HG03064 (cell line): ENCODE data around the gene G3BP1.
A peak's percentile ranks its signal among the peaks of the same experiment; 100 is the strongest.
"Not testable (repeated sequence)": the region's sequence is repeated elsewhere in the genome, so short reads cannot be mapped to it uniquely, and the experiment has no call there.

Source experiments
- ATAC-seq: cut with Tn5 transposase; IDR thresholded peaks from one replicate; pipeline ENCODE4 v1.9.1; 2021; ENCODE audit warnings: low read depth; ENCODE audit not compliant: unreplicated experiment

The G3BP1 gene

DNA sequence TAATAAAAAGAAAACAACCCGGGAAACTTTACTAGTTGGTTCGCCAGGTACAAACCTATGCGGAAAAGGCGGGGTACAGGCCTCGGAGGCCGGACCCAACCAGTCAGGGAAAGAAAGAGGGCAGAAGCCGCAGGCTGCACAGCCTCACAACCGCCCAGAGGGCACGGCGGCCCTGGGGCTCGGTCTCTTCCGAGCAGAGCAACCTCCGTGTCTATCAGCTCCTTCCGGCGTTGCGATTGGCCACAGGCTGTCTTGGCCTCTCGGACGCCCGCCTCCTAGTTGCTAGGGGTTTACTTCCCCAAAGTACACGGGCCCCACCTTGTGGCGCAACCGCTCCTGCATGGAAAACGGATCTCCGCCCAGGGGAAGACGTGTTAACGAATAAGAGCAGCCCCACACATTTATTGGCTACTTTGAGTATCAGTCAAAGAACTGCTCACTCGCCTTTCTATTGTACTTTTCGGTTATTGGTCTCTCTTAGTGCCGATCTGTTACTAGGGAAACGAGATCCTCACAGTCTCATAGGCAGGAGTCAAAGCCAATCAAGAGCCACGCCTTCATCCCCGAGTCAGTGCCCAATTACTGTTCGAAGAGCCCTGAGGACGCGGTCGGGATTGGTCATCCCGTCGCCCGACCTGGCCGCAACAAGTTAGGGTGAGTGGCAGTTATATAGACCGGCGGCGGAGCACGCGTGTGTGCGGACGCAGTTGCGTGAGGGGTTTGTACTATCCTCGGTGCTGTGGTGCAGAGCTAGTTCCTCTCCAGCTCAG lies at the start of gene G3BP1:
G3BP1 (plus strand) TSS at position 696 of the 770 bp plus-strand sequence. CDS start 14,667 bp downstream, outside the sequence.
- peak; percentile 76 for ATAC-seq

DNA sequence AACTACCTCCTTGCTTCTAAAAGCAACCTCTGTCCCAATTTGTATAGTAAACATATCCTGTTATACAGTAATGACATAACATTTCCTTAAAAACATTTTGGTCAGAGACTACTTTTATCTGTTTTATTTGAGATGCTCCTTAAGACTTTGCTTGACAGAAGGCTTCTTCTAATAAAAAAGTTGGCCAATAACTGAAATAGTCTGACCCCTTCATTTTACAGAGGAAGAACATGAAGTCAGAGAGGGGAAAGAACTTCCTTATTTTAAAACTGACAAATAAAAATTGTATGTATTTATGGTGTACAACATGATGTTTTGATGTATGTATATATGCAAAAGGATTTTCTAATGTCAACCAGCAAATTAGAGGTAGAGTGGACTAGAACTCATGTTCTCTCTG lies 49.2 kb upstream of the G3BP1 start:
- ATAC-seq = no peak

DNA sequence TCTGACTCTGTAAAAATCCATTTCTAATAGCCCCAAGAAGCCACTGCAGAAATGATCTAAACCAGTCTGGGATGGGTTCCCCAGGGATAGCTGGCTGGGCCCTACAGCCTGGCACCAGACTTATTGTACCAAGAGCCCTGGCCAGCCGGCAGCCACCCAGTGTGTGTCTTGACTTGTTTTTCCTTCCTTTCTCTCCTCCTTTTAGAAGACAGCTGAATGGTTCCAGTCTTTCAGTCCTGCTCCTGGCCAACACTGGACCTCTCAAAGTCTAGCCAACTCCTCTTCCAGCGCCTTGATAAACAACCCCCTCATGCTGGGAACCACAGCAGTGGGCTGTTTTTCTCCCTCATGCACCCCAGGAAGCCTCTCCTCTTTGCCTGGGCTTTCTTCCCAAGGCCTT lies 47.4 kb upstream of the G3BP1 start:
- no peak for ATAC-seq

DNA sequence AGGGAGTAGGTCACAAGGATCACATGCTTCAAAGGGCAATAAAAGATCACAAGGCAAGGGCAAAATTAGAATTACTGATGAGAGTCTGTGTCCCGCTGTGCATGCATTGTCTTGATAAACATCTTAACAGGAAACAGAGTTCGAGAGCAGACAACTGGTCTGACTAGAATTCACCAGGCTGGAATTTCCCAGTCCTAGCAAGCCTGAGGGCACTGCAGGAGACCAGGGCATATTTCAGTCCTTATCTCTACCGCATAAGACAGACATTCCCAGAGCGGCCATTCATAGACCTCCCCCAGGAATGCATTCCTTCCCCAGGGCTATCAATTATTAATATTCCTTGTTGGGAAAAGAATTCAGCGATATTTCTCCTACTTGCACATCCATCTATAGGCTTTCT lies 42.2 kb upstream of the G3BP1 start:
- ATAC-seq = not testable (repeated sequence)

DNA sequence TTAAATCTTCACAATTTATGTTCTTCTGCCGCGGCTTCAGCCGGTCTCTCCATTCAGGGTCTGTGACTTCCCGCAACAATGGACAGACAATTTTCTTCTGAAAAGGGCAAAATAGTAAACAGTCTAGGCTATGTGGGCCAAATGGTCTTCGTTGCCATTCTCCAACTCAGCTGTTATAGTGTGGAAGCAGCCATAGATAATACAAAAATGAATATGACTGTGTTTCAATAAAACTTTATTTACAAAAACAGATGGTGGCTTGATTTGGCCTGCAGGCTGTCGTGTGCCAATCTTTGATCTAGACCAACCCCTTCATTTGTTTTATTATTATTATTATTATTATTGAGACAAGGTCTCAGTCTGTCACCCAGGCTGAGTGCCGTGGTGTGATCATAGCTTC lies 41.4 kb upstream of the G3BP1 start:
- ATAC-seq = no peak

DNA sequence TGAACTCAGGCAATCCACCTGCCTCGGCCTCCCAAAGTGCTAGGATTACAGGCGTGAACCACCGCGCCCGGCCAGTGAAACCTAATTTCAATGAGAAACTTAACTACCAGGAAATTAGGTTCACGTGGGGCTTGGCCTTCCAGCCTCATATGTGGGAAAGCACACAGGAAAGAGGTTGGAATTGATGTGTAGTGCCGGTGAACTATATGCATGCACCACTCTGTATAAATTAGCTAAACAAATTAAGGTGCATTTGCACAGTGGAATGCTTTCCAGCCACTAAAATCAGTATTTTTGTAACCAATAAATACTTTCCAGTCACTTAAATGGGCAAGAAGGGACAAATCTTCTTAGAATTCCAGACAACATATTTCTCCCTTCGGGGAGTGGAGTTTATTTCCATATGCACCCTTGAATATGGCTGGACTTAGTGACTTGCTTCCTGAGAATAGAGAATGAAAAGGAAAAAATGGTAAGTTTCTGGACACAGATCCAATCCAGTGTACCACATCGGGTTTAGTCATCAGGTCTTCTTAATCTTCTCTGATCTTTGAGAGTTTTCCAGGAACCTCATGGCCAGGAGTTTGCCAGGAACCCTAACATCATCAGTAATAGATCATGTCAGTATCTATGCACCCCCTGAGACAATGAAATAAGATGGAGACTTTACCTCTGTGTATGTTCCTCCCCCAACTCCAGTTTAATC lies 38.2 kb upstream of the G3BP1 start:
- no peak for ATAC-seq

DNA sequence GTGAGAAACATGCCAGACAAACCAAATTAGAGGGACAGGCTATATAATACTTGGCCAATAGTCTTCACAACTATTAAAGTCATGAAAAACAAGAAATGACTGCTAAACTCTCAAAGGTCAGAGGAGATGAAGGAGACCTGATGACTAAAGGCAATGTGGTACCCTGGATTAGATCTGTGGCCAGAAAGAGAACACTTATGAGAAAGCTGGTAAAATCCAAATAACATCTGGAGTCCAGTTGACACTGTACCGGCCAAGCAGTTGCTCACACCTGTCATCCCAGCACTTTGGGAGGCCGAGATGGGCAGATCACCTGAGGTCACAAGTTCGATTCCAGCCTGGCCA lies 37.7 kb upstream of the G3BP1 start:
- no peak for ATAC-seq

DNA sequence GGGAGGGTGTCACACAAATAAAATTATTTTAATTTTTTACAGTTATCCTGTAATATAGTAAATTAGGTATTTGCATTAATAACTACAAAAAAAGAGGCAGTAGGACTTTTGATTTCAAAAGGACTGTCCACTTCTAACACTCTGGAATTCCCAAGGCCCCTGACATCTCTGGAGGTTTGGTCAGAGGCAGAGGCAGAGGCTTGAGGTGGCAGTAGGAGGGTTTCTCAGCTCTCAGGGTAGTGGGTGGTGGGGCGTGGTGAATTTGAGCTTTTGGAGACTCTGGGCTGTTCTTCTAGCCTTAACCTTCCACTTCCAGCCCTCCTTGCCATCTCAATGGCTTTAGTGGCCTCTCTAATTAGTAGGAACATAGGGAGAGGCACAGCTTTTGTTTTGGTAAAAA lies 36.1 kb upstream of the G3BP1 start:
- ATAC-seq = no peak

DNA sequence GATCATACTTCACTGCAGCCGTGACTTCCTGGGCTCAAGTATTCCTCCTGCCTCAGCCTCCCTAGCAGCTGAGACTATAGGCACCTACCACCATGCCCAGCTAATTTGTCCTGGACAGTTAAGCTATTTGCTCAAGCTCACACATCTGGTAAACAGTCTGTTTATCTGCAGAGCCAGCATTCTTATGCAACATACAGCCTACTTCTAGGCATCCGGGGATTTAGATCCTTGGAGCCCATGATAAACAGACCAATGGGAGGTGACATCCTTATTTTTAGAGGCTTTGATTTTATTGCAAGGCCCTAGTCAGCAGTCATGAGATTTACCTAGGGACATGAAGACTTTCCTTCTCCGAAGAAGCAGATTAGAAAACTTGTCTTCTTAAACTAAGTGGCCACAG lies 34.3 kb upstream of the G3BP1 start:
- ATAC-seq = no peak

DNA sequence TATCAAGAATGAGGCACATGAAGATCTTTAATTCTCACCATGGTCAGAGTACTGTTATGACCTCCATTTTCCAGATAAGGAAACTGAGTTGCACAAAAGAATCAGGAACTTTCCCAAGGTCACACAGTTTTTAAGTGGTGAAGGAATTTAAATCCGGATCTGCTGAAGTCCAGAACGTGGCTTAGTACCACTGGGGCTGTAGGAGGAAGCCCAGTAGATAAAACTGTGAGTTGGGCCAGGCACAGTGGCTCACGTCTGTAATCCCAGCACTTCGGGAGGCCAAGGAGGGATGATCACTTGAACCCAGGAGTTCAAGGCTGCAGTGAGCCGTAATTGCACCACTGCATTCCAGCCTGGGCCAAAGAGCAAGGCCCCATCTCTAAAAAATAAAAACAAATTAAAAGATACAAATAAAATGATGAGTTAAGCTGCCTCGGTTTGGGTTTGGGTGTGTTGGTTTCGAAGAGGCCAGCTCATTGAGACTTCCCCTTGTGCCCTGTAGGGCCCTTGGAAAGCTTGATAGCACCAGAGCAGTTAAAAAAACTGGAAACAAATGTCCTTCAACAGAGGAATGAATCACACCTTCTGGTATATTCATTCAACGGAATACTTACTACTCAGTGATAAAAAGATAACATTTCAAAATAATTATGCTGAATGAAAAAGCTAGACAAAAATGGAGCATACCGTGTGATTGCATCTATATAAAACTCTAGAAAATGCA lies 33.5 kb upstream of the G3BP1 start:
- ATAC-seq = no peak

DNA sequence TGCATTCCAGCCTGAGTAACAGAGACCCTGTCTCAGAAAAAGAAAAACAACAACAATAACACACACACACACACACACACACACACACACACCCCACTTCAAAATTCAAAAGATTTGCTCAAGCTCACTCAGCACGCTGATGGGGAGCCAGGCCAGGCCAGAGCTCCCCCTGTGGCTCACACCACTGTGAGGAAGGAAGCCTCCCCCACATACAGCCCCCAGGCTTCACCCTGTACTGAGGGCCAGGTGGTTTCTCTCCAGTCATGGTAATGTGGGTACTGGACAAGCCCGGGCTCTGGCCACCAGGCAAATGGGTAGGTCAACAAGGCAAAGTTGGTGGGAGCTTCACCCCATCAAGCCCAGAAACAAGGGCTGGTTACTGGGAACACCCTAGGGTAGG lies 32.4 kb upstream of the G3BP1 start:
- no peak for ATAC-seq

DNA sequence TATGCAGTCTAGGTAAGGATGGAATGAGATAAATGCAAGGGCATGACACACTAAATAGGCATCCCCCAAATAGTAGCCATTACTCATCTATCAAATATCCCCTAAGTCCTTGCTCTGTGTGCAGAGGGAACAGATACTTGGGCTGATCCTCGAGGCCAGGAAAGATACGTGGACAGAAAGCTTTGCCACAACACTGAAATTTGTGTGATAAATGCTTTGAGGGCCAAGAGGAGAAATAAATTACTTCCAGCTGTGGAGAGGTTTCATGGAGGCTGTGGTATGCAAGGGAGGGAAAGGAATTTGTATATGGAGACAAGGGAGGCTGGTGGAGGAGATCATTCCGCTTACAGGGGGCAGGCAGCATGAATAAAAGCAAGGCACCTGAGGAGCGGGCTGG lies 31.8 kb upstream of the G3BP1 start:
- no peak for ATAC-seq

DNA sequence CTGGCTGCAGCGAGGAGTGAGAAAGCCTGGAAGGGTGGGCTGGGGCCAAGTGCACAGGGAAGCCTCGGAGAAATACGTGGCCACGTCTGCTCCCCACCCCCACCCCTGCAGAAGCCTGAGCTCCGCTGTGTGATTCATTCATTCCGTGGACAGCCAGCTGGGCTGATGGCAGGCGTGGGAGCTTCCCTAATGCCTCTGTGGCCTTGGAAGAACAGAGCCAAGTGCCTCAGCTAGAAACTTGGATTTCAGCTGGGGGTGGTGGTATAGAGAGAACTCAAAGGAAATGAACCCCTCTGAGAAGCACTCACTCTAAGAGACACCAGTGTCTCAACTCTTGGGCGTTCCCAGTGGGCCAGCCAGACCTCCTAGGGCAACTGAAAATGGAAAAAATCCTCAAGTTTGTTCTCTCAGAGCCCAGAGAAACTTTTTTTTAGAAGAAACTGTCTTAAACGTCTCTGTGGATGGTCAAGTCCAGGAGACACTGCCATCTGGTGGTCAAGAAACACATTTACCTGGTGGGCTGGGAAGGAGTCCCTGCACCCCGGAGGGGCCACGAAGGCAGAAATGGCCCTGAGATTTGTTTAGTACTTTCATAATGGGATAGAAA lies 31.3 kb upstream of the G3BP1 start:
- no peak for ATAC-seq

DNA sequence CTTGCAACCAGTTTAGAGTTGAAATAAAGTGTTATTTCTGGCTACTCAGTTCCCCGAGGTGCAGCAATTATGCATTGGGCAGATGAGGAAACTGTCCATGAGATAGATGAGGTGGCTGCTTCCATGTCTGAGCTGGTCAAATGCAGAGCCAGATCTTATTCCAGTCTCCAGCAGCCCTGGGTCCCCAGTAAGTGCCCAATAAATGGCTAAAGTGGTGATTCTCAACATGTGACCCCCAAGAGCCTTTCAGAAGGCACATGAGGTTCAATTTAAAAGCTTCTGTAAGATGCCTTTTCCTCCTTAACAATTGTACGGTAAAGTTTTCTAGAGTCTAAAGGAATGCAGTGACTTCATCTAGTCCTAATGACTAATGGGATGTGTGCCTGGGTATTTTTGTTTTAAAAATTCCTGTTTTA lies 30.8 kb upstream of the G3BP1 start:
- ATAC-seq = no peak

DNA sequence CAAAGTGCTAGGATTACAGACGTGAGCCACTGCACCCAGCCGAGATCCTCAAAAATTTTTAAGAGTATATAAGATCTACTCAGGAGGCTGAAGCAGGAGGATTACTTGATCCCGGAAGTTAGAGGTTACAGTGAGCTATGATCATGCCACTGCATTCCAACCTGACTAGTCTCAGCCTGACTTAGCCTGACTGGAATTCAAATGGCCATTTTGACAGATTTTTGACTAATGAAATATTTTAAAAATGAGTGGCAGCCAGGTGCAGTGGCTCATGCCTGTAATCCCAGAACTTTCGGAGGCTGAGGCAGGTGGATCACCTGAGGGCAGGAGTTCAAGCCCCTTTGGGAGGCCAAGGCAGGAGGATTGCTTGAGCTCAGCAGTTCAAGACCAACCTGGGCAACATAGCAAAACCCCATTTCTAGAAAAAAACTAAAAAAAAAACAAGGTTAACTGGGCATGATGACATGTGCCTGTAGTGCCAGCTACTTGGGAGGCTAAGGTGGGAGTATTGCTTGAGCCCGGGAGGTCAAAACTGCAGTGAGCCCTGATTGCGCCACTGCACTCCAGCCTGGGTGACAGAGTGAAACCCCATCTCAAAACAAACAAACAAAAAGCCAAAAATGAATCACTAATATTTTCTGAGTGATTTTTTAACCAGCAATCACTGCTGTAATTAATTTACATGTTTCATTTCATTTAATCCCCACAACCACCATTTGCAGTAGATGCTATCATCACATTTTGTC lies 29.9 kb upstream of the G3BP1 start:
- no peak for ATAC-seq

DNA sequence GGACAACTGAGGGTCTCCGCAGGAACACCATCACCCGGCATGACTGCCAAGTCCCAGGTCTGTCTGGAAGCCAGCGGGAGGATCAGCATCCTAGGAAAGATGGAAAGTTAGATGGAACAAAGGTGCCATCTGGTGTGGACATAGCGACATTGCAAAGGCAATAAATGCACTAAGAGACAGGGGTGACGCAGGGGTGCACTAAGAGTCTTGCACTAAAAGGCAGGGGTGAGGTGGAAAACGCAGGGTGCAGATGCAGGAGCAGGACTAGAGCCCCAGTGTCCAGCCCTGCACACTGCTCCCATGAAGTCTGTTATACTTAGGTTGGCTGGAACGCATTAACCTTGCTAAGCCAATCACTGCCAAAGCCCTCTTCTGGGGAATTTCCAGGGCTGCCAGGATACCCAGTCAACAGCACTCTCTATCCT lies 28.9 kb upstream of the G3BP1 start:
- no peak for ATAC-seq

DNA sequence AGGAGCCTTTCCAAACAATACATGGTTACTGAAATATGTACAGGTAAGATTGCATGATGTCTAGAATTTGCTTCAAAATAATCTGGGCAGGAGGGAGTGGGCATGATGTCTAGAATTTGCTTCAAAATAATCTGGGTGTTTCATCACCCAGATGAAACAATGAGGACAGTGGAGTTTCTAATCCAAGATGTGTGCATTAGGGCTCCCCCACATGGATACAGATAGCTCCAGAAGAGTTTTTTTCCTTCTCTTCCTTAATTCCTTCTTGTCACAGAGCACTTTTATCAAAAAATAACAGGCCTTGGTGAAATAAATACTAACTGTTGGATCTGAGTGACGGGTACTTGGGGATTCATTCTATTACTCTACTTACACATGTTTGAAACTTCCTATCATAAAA lies 28.2 kb upstream of the G3BP1 start:
- ATAC-seq = no peak

DNA sequence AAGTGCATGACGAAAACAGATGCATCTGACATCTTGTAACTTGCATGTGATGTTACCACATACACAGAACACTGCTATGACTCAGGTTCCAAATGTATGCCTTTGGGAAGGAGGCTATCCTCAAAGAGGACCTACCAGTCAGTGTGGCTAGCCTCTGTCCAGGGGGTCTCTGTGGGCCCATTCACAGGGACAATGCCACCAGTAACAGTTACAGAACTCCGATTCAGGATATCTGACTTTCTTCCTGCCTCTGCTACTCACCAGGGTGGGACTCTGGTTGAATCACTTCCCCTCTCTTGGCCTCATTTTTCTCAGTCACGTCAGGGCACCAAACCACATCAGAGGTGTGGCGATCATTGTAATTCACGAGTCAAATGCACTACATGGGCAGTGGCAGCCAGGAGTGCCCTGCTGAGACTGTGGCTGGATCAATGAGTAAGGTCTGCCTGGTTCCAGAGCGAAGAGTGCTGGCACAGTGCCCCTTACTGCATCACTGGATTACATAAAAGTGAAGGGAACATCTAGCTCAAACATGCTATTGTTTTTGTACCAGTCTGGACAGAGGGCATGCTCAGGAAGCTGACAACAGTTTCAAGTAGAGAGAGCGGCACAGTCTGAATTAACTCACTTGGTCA lies 26.6 kb upstream of the G3BP1 start:
- ATAC-seq = peak; percentile 67

DNA sequence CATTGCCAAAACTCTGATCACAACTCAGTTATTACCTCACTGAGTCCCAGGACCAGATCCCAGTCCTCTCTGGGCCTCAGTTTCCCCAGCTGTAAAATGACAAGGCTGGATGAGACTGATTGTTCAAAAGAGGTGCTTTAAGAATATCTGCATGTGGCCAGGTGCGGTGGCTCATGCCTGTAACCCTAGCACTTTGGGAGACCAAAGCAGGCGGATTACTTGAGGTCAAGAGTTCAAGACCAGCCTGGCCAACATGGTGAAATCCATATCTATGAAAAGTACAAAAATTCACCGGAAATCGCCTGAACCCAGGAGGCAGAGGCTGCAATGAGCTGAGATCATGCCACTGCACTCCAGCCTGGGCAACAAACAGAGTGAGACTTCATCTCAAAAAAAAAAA lies 21.6 kb upstream of the G3BP1 start:
- no peak for ATAC-seq

DNA sequence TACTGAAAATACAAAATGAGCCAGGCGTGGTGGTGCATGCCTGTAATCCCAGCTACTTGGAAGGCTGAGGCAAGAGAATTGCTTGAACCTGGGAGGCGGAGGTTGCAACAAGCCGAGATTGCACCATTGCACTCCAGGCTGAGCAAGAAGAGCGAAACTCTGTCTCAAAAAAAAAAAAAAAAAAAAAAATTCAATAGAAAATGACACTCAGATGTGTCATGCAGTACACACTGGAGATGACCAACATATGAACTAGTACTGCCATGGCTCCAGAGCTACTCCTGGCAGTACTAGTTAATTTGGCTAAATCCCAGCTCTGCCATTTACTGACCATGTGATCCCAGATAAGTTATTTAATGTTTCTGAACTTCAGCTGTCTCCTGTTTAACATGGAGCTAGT lies 20.7 kb upstream of the G3BP1 start:
- no peak for ATAC-seq
